IPS-18c (cell line): ENCODE data around the gene CACNG7.

ENCODE experiments used
- H3K4me3 ChIP-seq: 2 replicates; pipeline ENCODE4 v1.7.0; 2013; ENCODE audit warnings: low read depth, mild to moderate bottlenecking, low read length, moderate library complexity; ENCODE audit not compliant: insufficient read depth
- H3K9me3 ChIP-seq: one replicate; pipeline ENCODE4 v1.6.1; 2013; ENCODE audit warnings: mild to moderate bottlenecking, low read length, moderate library complexity; ENCODE audit not compliant: control insufficient read depth, insufficient read depth

The CACNG7 gene

DNA sequence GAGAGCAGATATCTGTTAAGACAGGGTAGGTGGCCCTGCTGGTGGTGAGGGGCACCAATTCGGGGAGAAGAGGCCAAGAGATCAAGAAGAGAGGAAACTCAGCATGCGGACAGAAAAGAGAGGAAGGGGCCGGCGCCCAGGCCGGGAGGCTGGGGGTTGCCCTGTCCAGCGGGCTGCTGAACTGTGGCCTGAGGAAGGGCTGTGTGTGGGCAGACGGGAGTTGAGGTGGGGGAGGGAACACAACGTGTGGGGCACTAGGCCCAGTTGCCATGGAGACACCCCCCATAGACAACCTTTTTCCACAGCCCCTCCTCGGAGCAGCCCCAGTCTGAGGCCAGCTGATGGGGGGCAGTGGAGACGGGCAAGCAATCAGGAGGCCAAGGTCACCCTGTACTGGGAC lies 51.1 kb downstream of the CACNG7 start:
- H3K4me3 ChIP-seq: peak overlapping the region; percentile 58
- H3K9me3 ChIP-seq: no peaks in the 10 kb centered on the region

DNA sequence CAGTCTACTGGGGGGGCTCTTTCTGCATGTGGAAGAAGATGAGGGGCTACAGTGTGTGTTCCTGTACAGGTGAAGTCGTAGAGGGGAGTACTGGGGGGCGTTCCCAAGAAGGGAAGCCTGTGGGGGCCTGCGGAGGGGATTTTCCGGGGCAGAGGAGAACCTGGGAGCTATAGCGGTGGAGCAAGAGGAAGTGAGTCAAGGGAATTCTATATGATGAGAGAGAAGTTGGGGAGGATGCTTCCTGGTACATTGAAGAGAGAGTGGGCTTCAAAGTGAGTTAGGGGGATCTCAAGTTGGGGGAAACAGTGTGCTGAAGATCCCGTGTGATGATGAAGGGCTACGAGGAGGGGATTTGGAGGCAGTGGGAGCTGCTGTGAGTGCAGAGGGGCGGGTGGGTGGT lies 51.8 kb downstream of the CACNG7 start:
- Histone ChIP-seq H3K9me3 (no peaks in the 10 kb centered on the region), H3K4me3 (peak overlapping the region; percentile 58)

DNA sequence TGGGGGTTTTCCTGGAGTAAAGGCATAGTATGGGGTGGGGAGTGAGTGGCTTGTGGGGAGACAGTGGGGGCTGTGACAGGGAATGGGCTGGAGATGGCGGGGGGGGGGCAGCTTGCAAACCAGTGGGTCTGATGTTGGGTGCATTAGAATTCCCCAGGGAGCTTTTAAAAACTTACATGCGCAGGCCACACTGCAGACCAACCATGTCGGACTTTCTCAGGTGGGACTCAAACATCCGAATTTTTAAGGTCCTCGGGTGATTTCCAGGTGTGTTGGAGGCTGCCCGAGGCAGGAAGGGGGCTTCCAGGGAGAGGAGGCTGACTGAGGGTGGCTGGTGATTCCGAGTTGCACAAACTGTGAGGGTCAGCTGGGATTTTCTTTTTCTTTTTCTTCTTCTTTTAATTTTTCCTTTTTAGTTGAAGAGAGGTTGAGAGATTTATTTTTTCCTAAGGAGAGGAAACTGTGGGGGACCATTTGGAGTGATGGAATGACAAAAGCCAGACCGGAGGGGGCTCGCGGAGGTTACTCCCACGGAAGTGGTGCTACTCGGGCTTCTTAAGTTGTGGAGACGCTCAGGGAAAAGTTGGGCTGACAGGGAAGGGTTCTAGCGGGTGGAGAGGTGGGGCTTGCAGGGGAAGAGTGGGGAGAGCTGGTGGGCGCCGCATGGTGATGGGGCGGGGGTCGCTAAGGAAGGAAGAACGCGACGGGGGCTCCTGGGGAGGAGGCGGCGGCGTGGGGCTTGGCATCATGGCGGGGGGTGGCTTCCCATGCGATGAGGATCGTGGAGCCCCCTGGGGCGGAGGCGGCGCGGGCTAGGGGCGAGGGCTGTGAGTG lies 52.7 kb downstream of the CACNG7 start:
- Histone ChIP-seq H3K4me3 (peak overlapping the region; percentile 38), H3K9me3 (no peaks in the 10 kb centered on the region)

DNA sequence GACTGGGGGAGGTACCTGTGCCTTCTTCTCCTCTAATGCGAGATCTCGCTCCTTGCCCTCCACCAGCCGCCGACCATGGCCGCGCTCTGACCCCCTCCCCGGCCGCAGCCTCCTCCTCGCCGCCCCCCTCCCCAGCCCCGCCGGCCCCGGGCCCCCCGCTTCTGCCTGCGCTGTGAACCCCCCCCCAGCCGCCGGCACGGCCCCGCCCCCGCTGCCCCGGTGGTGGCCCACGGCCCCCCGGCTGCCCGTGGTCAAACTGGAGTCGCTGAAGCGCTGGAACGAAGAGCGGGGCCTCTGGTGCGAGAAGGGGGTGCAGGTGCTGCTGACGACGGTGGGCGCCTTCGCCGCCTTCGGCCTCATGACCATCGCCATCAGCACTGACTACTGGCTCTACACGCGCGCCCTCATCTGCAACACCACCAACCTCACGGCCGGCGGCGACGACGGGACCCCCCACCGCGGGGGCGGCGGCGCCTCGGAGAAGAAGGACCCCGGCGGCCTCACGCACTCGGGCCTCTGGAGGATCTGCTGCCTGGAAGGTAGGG lies 53.9 kb downstream of the CACNG7 start, which contains the start of gene CACNG8:
CACNG8 (plus strand) TSS at position 51 of the 545 bp plus-strand sequence.
- no peaks in the 10 kb centered on the region for H3K9me3 ChIP-seq
- peak within 1 kb of the TSS; percentile 50 for H3K4me3 ChIP-seq

DNA sequence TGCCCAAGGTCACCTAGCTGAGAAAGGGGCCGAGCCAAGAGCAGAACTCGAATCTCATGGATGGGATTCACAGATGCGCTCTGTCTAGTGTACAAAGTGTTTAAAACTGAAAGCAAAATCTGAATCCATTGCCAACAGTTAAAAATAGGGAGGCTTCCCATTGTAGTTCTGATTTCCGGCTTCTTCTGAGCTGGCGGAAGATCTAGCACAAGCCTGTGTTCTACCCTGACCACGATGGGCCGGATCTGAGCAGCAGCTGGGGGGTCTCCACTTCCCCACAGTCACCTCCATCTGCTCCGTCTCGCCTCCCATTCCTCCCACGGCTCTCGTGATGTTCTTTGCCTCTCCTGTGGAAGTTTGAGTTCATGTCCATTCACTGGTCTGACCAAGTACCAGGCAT lies 56.0 kb downstream of the CACNG7 start:
- no peaks in the 10 kb centered on the region for H3K9me3 ChIP-seq
- H3K4me3 ChIP-seq: no peak overlapping the region

DNA sequence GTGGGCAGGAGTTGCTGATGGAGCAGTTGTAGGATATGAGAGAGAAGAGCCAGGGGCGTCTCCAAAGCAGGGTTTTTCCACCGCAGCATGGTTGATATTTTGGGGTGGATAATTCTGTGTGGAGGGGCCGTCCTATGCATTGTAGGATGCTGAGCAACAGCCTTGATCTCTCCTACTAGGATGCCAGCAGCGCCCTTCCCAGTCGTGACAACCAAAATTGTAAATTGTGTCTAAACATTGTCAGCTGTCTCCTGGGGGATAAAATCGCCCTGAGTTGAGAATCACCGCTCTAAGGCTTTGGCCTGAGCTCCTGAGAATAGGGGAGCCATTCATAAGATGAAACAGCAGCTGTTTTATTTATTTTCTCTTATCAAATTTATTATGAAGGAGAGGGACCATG lies 57.9 kb downstream of the CACNG7 start:
- Histone ChIP-seq H3K9me3 (no peaks in the 10 kb centered on the region), H3K4me3 (no peak overlapping the region)

DNA sequence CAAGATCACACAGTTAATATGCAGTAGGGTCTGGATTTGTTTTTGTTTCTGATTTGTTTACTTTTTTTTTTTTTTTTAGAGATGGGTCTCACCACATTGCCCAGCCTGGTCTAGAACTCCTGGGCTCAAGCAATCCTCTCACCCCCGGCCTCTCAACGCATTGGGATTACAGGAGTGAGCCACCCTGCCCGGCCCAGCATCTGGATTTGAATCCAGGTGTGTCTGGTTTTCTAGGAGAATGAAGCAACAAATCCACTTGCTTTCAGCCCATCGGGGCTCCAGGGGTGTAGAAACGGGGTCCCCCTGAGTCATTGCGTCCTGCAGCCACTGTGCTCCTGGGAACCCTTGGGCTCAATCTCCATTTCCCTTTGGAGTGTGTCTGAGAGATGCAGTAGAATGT lies 60.3 kb downstream of the CACNG7 start:
- no peaks in the 10 kb centered on the region for H3K9me3 ChIP-seq
- no peak overlapping the region for H3K4me3 ChIP-seq

DNA sequence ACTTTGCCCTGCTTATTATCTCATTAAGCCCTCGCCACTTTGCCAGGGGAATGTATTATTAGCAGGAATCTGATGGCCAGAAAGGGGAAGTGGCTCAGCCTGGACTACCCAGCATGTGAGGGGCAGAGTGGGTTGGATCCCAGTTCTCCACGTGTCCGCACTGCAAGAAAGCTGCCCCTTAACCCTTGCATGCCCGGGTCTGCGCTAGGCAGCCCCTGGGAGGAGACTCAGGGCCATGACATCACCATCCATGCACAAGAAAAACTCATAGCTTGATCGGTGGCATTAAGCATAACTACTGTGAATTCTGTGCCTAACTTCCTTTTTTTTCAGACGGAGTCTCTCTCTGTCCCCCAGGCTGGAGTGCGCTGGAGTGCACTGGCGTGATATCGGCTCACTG lies 62.6 kb downstream of the CACNG7 start:
- Histone ChIP-seq H3K9me3 (no peaks in the 10 kb centered on the region), H3K4me3 (no peak overlapping the region)

DNA sequence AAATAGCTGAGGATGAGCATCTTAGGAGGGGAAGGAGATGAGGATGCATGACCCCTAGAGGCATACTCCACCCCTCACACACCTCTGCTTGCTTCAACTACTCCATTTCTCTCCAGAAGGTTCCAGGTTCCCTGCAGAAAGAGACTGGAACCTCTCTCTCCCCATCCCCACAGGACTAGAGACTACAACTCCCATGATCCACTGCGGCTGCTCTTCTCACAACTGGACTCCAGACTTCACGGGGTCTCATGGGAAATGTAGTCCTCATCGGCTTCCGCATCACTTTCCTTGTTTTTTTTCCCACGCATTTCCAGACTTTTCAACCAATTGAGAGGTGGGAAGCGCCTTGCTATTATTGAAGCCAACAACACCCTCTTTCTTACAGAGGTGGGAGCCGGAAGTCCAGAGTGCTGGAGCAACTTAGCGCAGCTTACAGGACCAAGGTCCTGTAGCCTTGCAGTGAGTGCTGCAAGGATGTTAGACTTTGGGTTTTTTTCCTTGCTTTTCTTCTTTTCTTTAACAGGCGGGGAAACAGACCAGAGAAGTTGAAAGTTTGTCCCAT lies 68.4 kb downstream of the CACNG7 start:
- Histone ChIP-seq H3K4me3 (peak overlapping the region; percentile 44), H3K9me3 (no peaks in the 10 kb centered on the region)

DNA sequence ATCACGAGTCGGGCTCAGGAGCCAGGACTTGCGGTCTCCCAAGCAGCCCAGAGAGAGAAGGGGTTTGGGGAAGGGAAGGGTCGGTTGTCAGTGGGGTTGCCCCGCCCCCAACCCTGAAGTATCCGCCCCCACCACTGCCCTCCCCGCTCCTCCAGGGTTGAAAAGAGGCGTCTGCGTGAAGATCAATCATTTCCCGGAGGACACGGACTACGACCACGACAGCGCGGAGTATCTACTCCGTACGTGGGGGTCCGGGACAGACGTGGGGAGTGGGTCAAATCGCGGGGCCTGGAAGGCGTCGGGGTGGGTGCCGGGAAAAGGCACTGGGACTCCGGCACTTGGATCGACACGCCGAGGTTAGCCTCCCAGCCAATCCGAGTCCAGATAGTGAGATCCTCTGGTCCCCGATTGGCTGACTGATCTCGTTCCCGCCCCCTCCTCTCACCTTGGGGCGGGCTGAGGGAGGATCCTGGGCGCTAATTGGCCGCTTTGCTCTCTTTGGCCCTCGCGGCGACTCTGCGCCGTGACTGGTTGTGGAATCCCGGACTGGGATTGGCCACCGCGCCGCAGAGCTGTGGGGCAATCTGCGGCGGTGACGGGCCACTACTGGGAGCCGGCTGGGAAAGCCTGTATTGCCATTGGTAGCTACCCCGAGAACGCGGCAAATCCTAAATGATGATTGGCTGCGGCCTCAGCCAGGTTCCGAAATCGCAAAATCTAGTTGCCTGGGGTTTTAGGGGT lies 69.1 kb downstream of the CACNG7 start:
- H3K9me3 ChIP-seq: no peaks in the 10 kb centered on the region
- H3K4me3 ChIP-seq: peak overlapping the region; percentile 44; the same call in 1 of the 2 replicates

DNA sequence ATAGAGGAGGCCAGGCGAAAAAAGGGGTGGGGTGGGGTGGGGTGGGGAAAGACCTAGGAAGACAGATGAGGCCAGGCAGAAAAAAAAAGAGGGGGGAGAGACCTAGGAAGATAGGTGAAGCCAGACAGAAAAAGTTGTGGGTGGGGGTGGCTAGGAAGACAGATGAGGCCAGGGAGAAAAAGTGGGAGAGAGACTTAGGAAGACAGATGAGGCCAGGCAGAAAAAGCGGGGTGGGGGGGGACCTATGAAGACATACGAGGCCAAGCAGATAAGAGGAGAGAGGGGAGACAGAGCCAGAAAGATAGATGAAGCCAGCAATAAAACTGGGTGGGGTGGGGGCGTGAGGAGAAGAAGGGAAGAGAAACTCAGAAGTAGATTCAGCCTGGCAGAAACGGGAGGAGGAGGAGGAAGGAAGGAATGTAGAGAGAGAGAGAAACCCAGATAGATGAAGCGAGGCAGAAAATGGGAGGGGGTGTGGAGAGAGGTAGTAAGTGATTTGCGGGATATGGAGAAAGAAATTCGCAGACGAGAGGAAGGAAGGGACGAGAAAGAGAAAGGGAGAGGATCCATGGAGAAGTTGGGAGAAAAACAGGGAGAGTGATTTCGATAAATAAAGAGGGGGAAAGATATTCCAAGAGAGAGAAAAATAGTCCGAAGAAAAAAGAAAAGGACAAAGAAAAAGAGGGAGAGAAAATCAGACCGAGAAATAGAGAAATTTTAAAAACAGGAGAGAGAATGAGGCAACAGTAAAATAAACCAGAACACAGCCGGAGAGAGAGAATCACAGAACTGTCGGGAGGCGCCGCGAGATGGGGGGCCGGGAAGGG lies 70.1 kb downstream of the CACNG7 start:
- Histone ChIP-seq H3K4me3 (peak overlapping the region; percentile 62), H3K9me3 (no peaks in the 10 kb centered on the region)

DNA sequence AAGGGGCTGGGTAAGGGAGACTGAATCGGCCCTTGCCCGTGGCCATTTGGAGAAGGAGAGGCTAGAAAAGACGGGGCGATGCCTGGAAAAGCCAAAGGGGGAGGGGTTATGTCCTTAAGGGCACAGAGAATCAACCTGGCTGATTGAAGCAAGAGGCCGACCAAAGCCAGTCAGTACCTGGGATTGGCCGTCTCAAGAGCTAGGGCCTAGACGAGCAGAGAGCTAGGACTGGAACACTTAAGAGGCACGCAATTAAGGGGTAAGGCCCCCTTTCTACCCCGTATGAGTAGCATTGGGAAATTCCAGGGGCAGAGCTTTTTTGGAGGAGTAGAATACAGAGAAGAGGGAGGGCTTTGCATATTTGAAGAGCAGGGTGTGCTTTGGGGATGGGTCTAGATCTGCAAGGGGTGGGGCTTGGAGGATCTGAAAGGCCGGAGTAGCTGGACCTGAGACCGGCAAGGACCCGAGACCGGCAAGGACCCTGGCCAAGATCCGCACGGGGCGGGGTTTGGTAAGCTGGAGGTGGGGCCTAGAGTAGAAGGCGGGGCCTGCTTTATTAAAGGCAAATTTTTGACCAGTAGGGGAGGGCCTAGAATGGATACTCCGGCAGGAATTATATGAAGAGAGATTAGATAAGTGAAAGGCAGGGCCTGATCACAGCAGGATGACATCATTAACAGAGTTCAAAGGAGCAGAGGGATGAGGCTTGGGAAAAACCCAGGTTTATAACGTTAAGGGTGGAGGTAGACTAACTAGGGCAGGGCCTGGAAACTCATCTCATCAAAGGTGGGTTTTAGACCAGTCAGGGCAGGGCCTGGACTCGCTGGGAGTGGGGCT lies 71.7 kb downstream of the CACNG7 start:
- peak overlapping the region; percentile 44 for H3K4me3 ChIP-seq

DNA sequence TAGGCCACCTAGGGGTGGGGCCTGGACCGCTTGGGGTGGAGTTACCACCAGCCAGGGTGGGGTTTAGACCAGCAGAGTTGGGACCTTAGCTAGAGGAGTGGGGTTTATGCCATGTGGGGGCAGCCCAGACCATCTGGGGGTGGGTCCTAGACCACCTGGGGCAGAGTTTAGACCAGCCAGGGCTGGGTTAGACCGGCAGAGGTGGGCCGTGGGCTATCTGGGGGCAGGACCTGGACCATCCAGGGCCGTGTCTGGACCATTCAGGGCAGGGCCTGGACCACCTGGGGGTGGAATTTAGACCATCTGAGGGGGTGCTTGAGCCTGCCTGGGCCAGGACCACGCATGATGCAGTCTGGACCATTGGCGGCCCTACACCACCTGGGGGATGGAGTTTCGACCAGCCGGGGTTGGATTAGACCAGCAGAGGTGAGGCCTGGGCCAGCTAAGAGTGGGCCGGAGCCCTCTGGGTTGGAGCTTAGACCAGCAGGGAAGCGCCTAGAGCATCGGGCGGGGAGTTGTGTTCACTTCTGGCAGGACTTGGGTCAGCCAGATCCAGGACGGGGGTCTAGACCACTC lies 72.4 kb downstream of the CACNG7 start:
- peak overlapping the region; percentile 44 for H3K4me3 ChIP-seq
- H3K9me3 ChIP-seq: no peaks in the 10 kb centered on the region

More for the DNA sequence above, 71.7 kb downstream of the CACNG7 start:
- H3K9me3 ChIP-seq: no peaks in the 10 kb centered on the region

DNA sequence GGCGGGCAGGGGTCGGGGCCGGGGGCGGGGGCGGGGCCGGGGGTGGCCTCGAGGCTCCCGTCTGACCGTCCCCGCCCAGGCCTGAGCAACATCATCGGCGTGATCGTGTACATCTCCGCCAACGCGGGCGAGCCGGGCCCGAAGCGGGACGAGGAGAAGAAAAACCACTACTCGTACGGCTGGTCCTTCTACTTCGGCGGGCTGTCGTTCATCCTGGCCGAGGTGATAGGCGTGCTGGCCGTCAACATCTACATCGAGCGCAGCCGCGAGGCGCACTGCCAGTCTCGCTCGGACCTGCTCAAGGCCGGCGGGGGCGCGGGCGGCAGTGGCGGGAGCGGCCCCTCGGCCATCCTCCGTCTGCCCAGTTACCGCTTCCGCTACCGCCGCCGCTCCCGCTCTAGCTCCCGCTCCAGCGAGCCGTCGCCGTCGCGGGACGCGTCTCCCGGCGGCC lies 72.9 kb downstream of the CACNG7 start:
- Histone ChIP-seq H3K9me3 (no peaks in the 10 kb centered on the region), H3K4me3 (peak overlapping the region; percentile 43)

DNA sequence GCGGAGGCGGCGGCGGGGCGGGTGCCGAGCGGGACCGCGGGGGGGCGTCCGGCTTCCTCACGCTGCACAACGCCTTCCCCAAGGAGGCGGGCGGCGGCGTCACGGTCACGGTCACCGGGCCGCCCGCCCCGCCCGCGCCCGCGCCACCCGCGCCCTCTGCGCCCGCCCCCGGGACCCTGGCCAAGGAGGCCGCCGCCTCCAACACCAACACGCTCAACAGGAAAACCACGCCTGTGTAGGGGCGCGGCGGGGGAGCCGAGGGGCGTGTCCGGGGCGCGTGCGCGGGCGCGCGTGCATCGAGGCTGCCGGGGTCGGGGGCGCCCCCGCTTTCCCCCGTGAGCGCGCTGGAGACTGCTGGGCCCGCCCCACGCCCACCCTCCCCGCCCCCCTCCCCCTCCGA lies 73.5 kb downstream of the CACNG7 start:
- no peak overlapping the region for H3K4me3 ChIP-seq

More for the DNA sequence above, 73.5 kb downstream of the CACNG7 start:
- no peaks in the 10 kb centered on the region for H3K9me3 ChIP-seq
